Measurements from ENCODE around the gene ZBTB8B. TPM values are rescaled to one million over a fixed set of nuclear protein-coding genes. Genes with fewer than 3 reads are reported as not detected.

ZBTB8B gene
- not detected for total RNA-seq
- long read RNA-seq, result 0 reads

DNA sequence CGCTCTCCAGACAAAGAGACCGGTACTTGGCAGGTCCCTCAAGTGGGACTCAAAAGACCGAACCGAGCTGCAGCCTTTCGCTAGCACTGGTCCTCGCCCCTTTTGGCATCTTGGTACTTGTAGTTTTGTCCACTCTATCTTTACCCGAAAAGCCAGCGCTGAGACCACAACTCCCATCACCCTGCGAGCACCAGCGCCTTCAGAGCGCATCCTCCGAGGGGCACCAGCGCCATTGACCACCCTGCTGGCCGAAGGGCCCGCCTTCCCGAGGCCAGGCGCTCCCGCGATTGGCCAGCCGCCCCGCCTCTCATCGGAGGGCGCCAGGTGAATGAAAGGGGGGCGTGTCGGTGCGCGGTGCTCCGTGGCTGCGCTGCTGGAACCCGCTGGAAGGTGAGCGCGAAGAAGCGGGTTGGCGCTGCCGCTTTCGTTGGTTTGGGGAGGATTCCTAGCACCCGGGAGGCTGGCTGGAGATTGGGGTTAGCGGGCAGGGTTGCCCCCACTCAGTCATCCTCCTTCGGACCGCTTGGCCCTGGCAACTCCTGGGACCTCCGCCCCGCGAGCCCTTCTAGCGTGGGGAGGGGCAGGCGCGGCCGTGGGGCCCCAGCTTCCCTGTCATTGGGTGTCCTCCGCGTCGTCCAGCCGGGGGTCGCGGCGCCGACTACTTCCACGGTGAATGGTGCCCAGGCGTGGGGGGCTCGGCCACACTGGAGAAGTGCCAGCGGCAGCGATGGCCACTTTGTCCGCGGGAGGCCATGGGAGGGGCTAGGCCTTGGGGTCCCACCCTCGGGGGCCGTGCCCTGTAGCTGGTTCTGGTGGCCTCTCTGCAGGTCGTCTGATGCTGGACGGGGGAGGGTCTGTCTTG lies at the start of gene ZBTB8B:
Gene ZBTB8B, plus strand, starts transcription at position 357 of the 862 bp plus-strand sequence. CDS start 5,553 bp downstream, outside the sequence.
- intact Hi-C loops (cut with DNase I), result no loop called here
- peaks cover 15% of the 10 kb centered on the region for H3K4me1 ChIP-seq
- ATAC-seq, result peak; percentile 91
- TF ChIP-seq, protein P1, sequence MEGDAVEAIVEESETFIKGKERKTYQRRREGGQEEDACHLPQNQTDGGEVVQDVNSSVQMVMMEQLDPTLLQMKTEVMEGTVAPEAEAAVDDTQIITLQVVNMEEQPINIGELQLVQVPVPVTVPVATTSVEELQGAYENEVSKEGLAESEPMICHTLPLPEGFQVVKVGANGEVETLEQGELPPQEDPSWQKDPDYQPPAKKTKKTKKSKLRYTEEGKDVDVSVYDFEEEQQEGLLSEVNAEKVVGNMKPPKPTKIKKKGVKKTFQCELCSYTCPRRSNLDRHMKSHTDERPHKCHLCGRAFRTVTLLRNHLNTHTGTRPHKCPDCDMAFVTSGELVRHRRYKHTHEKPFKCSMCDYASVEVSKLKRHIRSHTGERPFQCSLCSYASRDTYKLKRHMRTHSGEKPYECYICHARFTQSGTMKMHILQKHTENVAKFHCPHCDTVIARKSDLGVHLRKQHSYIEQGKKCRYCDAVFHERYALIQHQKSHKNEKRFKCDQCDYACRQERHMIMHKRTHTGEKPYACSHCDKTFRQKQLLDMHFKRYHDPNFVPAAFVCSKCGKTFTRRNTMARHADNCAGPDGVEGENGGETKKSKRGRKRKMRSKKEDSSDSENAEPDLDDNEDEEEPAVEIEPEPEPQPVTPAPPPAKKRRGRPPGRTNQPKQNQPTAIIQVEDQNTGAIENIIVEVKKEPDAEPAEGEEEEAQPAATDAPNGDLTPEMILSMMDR (IDR thresholded peaks at IDR 0.05), result no peak
- H3K9me3 ChIP-seq, result no peaks in the 10 kb centered on the region
- peaks cover 37% of the 10 kb centered on the region for H3K27me3 ChIP-seq
- peak; percentile 77 for DNase-seq
- no peaks in the 10 kb centered on the region for H3K36me3 ChIP-seq
- no peak within 1 kb of the TSS for H3K27ac ChIP-seq
- H3K4me3 ChIP-seq, result peak within 1 kb of the TSS; percentile 48

DNA sequence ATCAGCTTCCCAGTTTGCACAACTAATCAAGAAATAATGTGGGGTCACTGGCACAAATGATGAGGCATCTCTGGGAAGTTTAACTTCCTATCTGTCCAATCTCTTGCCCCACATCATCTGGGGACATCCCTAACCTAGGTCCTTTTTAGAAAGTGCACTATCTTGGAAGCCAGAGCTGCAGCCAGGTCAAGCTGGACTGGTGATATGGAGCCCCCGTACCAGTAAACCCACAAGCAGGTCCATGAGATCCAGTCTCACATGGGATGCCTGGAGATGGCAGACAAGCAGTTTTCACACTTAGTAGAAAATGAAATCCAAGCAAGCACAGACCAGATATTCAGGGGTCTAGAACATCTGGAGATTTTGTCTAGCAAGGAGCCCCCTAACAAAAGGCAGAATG lies 43.1 kb upstream of the ZBTB8B start:
- intact Hi-C loops (cut with DNase I), result no loop called here
- Histone ChIP-seq H3K36me3 (no peaks in the 10 kb centered on the region), H3K4me1 (no peaks in the 10 kb centered on the region), H3K4me3 (no peak overlapping the region), H3K27me3 (peaks cover 14% of the 10 kb centered on the region), H3K9me3 (no peaks in the 10 kb centered on the region), H3K27ac (no peak overlapping the region)
- no peak for ATAC-seq
- TF ChIP-seq, protein P1 (IDR thresholded peaks at IDR 0.05), result no peak
- DNase-seq, result no peak

GRCh38 chr1:32426489-32427255 lies 38.2 kb upstream of the ZBTB8B start:
- TF ChIP-seq, protein P1 (IDR thresholded peaks at IDR 0.05), result no peak
- H3K4me1 ChIP-seq, result no peaks in the 10 kb centered on the region
- no peaks in the 10 kb centered on the region for H3K36me3 ChIP-seq
- peaks cover 38% of the 10 kb centered on the region for H3K27me3 ChIP-seq
- H3K4me3 ChIP-seq, result peak overlapping the region; percentile 23
- no peak overlapping the region for H3K27ac ChIP-seq
- ATAC-seq (peak; percentile 41), DNase-seq (no peak)
- no peaks in the 10 kb centered on the region for H3K9me3 ChIP-seq
- intact Hi-C loops (cut with DNase I), result no loop called here

- TF ChIP-seq, protein P1 (IDR thresholded peaks at IDR 0.05), result no peak
- intact Hi-C loops (cut with DNase I), result no loop called here
- H3K36me3 ChIP-seq, result no peaks in the 10 kb centered on the region
These were observed 37.5 kb upstream of the ZBTB8B start for GRCh38 chr1:32427264-32427963.

DNA sequence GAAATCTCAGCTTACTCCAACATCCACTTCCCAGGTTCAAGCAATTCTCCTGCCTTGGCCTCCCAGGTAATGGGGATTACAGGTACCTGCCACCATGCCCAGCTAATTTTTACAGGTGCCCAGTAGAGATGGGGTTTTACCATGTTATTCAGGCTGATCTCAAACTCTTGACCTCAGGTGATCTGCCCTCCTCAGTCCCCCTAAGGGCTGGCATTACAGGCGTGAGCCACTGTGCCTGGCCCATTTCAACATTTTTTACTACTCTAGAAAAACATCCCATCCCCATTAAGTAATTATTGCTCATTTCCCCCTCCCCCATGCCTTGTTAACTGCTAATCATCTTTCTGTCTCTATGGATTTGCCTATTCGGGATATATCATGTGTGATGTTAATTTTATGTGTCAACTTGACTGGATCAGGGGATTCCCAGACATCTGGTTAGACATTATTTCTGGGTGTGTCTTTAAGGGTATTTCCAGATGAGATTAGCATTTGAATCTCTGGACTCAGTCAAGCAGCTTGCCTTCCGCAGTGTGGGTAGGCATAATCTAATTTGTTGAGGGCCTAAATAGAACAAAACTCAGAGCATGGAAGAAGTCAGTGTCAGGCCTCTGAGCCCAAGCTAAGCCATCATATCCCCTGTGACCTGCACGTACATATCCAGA lies 33.0 kb upstream of the ZBTB8B start:
- no peaks in the 10 kb centered on the region for H3K9me3 ChIP-seq
- DNase-seq, result no peak
- ATAC-seq, result no peak
- peaks cover 23% of the 10 kb centered on the region for H3K27me3 ChIP-seq
- no peak overlapping the region for H3K4me3 ChIP-seq
- TF ChIP-seq, protein P1 (IDR thresholded peaks at IDR 0.05), result no peak
- no peak overlapping the region for H3K27ac ChIP-seq
- H3K4me1 ChIP-seq, result no peaks in the 10 kb centered on the region
- intact Hi-C loops (cut with DNase I), result no loop called here
- no peaks in the 10 kb centered on the region for H3K36me3 ChIP-seq

More at GRCh38 chr1:32427264-32427963, 37.5 kb upstream of the ZBTB8B start:
- Histone ChIP-seq H3K4me1 (no peaks in the 10 kb centered on the region), H3K4me3 (no peak overlapping the region), H3K27me3 (peaks cover 38% of the 10 kb centered on the region), H3K27ac (no peak overlapping the region), H3K9me3 (no peaks in the 10 kb centered on the region)
- ATAC-seq (no peak), DNase-seq (no peak)
